Activated CD4-positive, CD25-positive, alpha-beta regulatory T cell treated with anti-CD3 and anti-CD28 coated beads, Interleukin-2, amount 50 U/mL, for 24 hours (primary cell): Measurements from ENCODE around the gene STK17B.
"Not testable (repeated sequence)": the region's sequence is repeated elsewhere in the genome, so short reads cannot be mapped to it uniquely, and the experiment has no call there.

ENCODE experiments used
- ATAC-seq, 2 donors: fragments of 150-1000 bp; cut with Tn5 transposase; one replicate each; pipeline ENCODE4 v1.10.0; 2021; ENCODE audit warnings: mild to moderate bottlenecking in 1 of 2, moderate library complexity in 1 of 2

The STK17B gene

DNA sequence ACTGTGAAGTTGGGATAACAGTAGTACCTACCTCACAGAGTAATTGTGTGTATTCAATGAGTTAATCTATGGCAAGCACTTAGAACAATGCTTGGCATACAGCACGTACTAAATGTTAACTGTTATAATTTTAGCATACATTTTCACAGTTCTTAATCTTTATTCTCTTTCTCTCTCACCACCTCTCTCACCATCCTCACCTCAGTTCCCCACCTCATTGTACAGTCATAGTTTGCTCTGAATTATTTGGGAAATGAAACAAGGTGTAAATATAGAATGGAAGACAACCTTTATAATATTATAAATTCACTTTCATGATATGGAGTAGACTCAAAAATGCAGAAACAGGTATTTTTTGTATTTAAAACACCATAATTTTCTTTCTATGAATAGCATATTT lies 62.8 kb downstream of the STK17B start:
- no peak for ATAC-seq

DNA sequence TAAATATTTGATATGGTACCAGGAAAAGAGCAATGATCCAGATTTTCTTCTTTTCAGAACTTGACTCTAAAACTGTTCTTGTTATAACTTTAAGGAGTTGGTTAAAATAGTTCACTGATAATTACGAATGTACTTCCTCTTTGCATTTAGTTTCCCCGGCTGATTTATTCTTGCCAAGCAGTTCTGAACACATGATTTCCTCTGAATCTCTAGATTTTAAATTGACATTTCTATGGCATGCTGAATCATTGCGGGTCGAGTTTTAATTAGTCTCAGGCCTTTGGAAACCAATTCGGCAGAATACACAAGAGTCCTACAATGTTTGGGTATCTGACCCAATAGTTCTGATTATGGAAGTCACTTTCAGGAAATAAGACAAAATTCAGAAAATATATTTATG lies 65.4 kb downstream of the STK17B start:
- ATAC-seq: no peak

DNA sequence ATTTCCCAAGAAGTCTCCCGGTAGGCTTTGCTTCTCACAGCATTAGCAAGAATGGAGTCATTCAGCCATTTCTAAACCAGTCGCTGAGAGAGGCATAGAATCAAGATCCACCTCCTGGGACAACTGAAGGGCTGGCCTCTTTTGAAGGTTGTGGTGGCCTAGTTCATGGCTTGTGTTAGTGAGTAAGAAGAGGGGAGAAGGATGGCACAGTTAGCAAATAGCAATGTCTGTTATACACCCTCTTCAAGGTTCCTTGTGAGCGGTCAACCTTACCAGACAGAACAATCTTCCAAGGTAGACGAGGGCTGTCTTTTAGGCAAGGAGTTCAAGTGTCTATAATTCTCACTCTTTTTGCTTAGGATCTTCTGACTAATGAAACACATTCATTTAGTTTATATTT lies 67.3 kb downstream of the STK17B start:
- no peak for ATAC-seq

DNA sequence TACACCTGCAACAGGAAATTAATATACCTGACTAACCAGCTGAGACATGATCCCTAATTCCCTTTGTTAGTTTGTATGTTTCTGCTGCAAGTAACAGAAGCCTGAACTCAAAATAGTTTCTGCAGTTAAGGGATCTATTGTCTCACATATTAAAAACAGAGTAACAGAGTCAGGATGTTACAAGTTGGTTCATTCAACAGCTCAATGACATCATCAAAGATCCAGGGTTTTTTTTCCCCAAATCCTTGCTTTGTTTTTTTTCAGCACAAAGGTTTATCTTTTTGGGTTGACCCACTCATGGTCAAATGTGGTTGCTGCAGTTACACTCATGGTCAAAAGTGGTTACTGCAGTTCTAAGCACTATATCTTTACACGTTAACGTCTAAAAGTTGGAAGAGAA lies 67.8 kb downstream of the STK17B start:
- ATAC-seq: no peak

DNA sequence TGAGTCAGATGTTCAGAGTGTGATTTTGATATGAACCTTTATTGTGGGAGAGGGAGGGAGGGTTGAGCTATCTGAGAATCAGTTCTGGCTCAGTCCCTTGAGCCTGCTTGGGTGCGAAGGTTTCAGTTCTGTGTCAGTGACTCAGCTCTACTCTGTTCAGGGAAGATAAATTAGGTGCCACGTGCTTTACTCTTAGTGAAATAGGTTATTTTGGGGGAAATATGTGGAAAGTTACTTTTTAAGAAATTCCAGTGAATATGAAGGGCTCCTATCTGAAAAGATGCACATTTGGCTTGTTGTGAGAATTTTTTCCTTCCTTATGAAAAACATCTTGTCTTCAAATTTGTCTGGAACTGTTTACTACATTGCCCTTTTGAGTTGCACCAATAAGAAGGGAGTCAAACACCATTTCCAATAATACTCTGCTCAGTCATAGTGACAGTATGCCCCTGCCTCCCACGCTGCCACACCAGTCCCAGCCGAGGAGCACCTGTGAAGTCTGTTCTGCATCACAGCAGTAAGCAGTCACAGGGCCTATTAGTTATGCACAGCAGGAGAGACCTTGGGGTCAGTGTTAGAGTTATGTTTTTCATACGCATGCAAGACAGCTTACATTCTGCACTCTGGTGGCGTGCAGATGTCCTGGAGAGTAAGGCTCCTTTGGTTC lies 69.9 kb downstream of the STK17B start:
- ATAC-seq: peak; percentile 91 to 96

DNA sequence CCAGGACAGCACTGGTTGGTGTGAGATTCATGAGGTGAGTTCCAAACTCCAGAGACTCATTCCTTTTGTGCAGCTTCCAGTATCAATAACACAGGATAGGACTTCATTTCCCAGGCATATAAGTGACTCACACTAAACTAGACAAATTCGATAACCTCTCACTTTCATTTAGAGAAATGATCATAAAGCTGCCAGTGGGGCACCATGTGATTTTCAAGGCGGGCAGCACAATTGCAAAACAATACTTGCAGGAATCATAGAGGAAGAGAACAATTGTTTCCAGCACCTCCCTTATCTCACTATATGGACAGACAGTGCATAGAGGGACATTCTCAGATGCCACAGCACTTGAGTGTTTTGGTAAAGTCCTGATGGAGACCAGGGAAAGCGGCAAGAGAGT lies 71.5 kb downstream of the STK17B start:
- ATAC-seq: no peak

DNA sequence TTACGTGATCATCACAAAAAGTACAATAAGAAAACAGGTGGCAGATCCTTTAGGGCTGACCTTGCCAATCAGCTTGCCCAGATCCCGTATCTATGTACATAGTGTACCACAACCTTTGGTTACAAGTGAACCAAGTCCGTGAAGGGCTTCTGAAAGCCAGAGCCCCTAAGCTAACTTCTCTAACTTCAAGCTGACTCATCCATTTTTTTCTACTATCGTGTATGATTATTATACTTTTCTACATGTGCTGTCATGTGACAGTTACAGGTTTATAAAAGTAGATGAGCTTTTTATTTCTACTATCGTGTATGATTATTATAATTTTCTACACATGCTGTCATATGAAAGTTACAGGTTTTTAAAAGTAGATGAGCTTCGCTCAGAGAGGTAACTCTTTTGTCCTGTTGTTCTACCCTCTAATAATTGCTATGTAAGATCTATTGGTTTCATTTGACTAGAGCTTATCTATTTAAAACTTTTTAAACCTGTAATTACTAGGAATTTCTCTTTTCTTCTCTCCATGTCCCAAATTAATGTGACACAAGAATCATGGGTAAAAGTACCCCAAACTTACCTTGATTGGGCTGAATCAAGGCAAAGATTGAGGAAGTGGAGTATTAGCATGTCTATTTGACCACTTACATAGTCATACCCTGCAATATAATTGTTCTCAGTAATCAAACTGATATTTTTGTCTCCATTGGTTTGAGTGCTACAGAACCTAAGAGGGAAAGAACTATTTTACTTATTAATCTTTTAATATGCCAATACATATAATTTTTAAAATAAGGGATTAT lies 73.3 kb downstream of the STK17B start:
- no peak for ATAC-seq

DNA sequence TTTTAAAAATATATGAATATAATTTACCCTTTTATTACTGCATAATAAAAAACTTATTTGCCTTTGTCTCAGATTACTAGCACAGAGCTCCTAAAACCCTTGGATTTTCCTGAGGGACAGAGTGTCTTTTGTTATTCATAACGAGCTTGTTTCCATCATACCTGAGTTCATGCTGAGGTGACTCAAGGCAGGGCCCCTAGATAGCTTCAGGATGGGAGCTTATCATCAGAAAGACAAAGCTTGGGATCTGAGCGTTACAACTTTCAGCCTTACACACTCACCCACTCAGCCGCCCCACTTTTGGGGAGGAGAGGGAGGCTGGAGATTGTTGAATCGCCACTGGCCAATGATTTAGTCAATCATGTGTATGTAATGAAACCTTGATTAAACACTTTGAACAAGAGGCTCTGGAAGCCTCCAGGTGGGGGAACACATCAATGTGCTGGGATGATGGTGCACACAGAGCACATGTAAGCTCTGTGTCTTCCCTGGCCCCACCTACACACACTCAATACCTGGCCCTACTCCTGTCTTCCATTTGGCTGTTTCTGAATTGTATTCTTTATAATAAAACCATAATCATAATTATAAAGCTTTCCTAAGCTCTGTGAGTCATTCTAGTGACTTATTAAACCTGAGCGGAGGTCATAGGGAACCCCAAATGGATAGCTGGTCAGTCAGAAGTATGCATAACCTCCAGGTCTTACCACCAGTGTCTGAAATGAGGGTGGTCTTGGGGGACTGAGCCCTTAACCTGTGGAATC lies 74.2 kb downstream of the STK17B start:
- ATAC-seq: no peak

DNA sequence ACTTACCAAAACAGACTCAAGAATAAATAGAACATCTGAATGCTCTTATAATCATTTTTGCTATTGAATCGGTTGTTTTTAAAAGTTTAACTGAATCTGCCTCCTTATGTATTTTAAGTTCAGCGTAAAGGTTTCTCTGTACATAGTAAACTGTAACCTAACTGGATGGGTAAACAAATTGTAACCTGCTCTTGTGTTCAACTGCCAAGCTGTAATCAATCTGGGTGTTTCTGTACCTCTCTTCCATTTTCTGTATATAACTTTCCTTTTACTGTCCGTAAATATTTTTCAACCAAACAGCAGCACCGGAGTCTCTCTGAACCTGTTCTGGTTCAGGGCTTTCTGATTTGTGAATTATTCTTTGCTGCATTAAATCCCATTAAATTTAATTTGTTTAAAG lies 75.1 kb downstream of the STK17B start:
- no peak for ATAC-seq

DNA sequence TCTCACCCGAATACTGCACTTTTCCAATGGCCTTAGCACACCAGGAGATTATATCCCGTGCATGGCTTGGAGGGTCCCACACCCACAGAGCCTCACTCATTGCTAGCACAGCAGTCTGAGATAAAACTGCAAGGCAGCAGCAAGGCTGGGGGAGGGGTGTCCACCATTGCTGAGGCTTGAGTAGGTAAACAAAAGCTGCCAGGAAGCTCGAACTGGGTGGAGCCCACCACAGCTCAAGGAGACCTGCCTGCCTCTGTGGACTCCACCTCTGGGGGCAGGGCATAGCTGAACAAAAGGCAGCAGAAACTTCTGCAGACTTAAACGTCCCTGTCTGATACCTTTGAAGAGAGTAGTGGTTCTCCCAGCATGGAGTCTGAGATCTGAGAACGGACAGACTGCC lies 81.9 kb downstream of the STK17B start:
- not testable (repeated sequence) for ATAC-seq

DNA sequence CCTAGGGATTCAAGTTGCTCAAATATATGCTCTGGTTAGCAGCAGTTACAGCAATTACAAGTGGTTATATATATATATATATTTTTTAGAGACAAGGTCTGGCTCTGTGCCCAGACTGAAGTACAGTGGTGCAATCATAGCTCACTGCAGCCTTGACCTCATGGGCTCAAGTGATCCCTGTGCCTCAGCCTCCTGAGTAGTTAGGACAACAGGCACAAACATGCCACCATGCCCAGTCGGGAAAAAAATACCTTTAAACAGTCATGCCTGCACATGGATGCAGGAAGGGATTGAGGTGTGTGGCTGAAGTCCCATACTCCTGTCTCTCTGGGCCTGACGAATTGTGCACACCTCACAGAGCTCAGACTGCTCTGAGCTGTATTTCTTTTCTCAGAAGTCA lies 83.2 kb downstream of the STK17B start:
- no peak for ATAC-seq

DNA sequence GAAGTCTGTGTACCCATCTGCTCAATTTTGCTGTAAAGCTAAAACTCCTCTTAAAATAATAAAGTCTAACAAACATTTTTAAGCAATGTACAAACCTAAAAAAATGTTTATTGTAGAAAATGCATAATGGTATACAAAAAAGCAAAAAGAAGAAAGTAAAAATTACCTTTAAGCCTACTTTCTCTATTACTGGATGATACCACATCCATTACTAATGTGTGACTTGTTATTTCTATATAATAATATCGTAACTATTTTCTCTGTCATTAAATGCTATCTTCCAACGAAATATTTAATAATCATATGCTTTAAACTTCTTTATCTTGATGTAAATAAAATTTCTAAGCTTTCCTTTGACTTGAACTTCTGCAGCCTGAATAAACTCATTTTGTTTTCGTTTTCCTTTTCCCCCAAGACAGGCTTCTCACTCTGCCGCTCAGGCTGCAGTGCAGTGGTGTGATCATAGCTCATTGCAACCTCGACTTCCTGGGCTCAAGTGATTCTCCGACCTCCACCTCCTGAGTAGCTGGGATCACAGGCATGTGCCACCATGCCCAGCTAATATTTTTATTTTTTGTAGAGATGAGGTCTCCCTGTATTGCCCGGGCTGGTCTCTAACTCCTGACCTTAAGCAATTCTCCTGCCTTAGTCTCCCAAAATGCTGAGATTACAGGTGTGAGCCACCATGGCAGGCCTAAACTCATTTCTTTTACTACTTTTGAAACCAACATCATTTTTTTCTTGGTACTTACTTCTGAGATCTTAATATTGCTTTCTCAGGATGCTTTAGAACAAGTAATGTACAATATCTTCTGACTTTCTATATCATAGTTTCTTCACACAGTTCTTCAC lies 84.6 kb downstream of the STK17B start:
- ATAC-seq: no peak

DNA sequence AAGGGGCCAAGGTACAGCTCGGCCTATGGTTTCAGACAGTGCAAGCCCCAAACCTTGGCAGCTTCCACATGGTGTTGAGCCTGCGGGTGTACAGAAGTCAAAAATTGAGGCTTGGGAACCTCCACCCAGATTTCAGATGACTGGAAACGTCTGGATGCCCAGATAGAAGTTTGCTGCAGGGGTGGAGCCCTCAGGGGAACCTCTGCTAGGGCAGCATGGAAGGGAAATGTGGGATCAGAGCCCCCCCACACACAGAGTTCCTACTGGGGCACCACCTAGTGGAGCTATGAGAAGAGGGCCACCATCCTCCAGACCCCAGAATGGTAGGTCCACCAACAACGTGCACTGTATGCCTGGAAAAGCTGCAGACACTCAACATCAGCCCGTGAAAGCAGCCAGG lies 87.8 kb downstream of the STK17B start:
- ATAC-seq: no peak
